Stimulated activated CD4-positive, alpha-beta T cell treated with anti-CD3 and anti-CD28 coated beads, Interleukin-15, amount 100 ng/mL, for 48 hours (primary cell): Measurements from ENCODE around the gene SULT1A2.
"Not testable (repeated sequence)": the region's sequence is repeated elsewhere in the genome, so short reads cannot be mapped to it uniquely, and the experiment has no call there.

ENCODE experiments used
- DNase-seq, 2 donors: peaks; one replicate each; pipeline ENCODE4 v3.0.0-alpha.2; 2020; ENCODE audit warnings: low read depth in 2 of 2

Gene SULT1A2

GRCh38 chr16:28558456-28558855 lies 38.4 kb downstream of the SULT1A2 start:
- DNase-seq, result no peak

GRCh38 chr16:28556914-28557320 lies 39.9 kb downstream of the SULT1A2 start:
- no peak for DNase-seq

GRCh38 chr16:28555561-28555960 lies 41.3 kb downstream of the SULT1A2 start:
- DNase-seq, result no peak

GRCh38 chr16:28554634-28555423 lies 42.0 kb downstream of the SULT1A2 start:
- no peak for DNase-seq

GRCh38 chr16:28553776-28554633 lies 42.8 kb downstream of the SULT1A2 start, which contains the start of gene SGF29:
Gene SGF29, plus strand, starts transcription at chr16:28553920. Its CDS starts 27,150 bp downstream, at chr16:28581070.
- peak; percentile 88 to 89 for DNase-seq

- DNase-seq, result no peak
Observed at GRCh38 chr16:28549301-28549899, 47.5 kb downstream of the SULT1A2 start.

- DNase-seq, result no peak
Observed at GRCh38 chr16:28548306-28548802, 48.5 kb downstream of the SULT1A2 start.

GRCh38 chr16:28546626-28547025 lies 50.2 kb downstream of the SULT1A2 start:
- no peak for DNase-seq

GRCh38 chr16:28545964-28546363 lies 50.9 kb downstream of the SULT1A2 start:
- not testable (repeated sequence) for DNase-seq

- no peak for DNase-seq
Observed at GRCh38 chr16:28544998-28545397, 51.9 kb downstream of the SULT1A2 start.

- no peak for DNase-seq
Observed at GRCh38 chr16:28543072-28543471, 53.8 kb downstream of the SULT1A2 start.

- no peak for DNase-seq
Observed at GRCh38 chr16:28542646-28543045, 54.2 kb downstream of the SULT1A2 start.
